GM21447 (cell line): ENCODE results near the gene MZF1.
"Not testable (repeated sequence)": the region's sequence is repeated elsewhere in the genome, so short reads cannot be mapped to it uniquely, and the experiment has no call there.

ENCODE experiments used
- ATAC-seq: cut with Tn5 transposase; IDR thresholded peaks from one replicate; pipeline ENCODE4 v1.9.1; 2021; ENCODE audit not compliant: unreplicated experiment

The MZF1 gene

GRCh38 chr19:58543826-58544590 lies 29.1 kb downstream of the MZF1 start, which contains the start of gene TRIM28:
Gene TRIM28, plus strand, starts transcription at chr19:58544064. Its CDS starts 694 bp downstream, at chr19:58544758.
- peak; percentile 79 for ATAC-seq

GRCh38 chr19:58542641-58543372 lies 30.3 kb downstream of the MZF1 start:
- not testable (repeated sequence) for ATAC-seq

GRCh38 chr19:58539169-58539559 lies 34.0 kb downstream of the MZF1 start:
- not testable (repeated sequence) for ATAC-seq

DNA sequence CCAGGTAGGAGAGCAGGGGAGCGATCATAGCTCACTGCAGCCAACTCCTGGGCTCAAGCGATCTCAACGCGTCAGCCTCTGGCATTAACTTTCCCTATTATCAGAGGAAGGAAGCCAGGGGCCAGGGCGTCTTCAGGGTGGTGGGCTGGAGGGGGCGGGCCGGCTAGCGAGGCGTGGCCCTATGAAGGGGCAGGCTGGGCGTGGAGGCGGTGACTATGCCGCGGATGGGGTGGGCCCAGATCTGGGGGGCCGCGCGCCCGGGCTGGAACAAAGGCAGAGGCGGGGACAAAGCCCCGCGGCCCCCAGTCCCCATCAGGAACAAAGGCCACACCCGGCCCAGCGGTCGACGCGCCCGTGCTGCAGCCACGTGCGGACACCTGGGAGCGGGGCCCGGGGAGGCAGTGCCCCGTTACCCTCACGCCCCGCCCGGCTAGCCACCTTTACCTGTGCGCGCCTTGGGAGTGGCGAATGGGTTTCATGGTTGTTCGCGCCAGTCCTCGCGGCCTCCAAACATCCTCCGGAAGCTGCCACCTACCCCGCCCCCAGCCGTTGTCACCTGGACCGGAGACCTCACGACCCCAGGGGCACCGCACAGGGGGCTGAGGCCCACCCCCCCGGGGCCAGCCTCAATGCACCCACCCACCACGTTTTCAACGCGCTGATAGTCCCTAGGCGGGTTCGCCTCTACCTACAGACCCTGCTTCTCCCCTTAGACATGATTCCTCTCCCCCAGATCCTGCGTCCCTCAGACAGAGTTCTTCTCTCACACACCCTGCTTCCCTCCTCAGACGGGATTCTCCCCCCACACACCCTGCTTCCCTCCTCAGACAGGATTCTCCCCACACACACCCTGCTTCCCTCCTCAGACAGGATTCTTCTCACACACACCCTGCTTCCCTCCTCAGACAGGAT lies 34.6 kb downstream of the MZF1 start:
- no peak for ATAC-seq

DNA sequence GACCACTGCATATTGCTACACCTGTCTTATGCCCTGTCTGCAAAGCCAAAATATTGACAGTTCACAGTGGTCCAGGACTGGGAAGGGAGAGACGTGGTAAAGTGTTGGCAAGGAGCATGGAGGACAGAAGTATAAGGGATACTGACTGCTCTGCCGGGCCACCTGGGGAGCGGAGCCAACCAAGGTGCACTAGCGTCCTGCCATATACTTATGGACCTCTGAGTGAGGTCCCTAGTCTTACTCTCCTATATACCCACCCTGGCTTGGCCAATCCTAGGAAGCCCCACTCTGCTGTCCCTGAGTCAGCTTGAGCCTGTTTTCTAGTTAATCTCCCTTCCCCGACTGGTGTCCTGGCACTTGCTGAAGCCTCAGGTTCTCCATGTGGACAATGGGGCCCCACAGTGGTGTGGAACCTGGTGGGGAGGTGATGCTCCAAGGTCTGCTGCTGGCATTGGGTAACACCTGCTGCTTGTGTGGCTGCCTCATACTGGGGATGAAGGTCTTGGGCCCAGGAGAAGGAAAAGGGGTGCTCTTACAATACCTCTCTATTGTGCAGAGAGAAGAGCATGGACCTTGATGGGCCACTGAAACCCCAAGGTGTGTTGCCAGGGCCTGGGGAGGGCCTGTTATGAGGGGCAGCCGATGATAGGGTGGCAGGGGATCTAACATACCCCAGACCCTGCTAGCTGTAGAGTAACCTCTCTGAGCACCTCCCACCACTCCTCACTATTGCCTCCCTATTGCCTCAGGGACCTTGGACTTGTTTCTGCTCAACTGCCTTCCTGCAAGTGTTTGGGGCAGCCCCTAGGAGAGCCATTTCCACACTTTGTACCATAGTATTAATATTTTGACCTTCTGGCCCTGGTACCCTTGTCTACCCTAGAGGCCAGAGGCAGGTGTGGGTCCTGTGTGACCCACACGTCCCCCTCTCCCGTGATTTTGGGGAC lies 36.0 kb downstream of the MZF1 start:
- no peak for ATAC-seq

DNA sequence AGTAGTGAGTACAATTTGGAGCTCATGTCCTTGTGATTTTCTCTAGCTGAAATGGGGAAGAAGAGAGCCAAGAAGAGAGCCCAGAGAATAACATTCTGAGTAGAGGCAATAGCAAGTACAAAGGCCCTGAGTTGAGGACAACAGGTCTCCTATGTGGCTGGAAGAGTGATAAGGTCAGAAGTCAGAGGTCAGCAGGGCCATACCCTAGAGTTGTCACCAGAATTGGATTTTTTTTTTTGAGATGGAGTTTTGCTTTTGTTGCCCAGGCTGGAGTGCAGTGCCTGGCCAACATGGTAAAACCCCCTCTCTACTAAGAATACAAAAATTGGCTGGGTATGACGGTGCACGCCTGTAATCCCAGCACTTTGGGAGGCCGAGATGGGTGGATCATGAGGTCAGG lies 37.3 kb downstream of the MZF1 start:
- ATAC-seq = no peak

GRCh38 chr19:58531034-58531840 lies 41.9 kb downstream of the MZF1 start:
- no peak for ATAC-seq

DNA sequence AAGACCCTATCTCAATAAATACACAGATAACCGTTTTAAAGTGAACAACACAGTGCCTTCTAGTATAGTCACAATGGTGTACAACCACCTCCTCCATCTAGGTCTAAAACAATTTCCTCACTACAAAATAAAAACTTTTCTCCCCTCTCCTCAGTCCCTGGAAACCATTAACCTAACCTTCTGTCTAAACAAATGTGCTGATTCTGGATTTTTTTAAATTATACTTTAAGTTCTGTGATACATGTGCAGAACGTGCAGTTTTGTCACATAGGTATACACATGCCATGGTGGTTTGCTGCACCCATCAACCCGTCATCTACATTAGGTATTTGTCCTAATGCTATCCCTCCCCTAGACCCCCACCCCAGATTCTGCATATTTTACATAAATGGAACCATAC lies 43.7 kb downstream of the MZF1 start:
- ATAC-seq = no peak

DNA sequence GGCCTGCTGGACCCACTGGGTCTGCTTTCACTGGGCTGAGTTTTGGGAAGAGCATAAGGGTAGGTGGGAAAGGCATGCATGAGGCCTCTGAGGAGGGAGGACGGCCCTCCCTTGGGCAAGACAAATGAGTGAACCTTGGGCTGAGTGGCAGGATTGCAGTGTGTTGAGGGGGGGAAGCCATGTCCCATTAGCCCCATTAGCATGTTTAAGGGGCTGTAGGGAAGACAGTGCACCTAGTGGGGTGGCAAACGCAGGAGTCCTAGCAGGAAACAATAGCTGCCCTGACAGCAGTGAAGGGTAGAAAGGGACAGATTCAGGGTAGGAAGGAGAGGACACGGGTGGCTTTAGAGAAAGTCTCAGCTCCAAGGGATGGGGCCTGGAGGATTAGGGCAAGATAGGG lies 50.4 kb downstream of the MZF1 start:
- ATAC-seq = no peak

DNA sequence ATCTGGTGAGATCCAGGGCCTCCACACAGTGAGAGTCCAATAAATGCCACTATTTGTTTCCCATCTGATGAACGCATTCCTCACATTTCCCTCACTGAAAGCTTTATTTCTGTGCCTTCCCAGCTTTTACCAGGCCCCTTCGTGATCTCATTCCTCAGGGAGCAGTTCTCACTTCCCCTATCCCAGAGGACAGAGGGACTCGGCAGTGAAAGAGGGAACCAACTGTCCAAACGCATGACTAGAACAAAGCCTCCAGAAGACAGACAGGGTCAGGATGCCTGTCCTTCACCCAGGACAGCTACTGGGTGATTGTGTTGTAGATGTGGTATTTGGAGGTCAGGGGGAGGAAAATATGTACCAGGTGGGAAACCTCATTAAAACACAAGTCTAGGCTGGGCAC lies 51.5 kb downstream of the MZF1 start:
- no peak for ATAC-seq

DNA sequence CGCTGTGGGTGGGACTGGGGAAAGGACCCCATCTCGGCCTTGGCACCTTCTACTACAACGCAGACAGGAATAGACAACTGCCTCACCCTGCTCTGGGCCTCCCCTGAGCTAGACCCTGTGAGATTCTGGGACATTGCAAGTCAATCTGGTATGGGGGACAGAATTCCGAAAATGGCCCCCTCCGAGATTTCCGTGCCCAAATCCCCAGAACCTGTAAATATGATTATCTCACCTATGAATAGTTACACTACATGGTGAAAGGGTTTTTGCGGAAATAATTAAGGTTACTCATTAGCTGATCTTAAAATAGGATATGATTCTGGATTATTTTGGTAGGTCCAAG lies 52.9 kb downstream of the MZF1 start:
- ATAC-seq = no peak

GRCh38 chr19:58519355-58520256 lies 53.5 kb downstream of the MZF1 start, which contains the start of gene ZBTB45:
Gene ZBTB45, minus strand, starts transcription at chr19:58519810. Its CDS starts 2,137 bp downstream, at chr19:58517673.
- peak; percentile 75 for ATAC-seq

DNA sequence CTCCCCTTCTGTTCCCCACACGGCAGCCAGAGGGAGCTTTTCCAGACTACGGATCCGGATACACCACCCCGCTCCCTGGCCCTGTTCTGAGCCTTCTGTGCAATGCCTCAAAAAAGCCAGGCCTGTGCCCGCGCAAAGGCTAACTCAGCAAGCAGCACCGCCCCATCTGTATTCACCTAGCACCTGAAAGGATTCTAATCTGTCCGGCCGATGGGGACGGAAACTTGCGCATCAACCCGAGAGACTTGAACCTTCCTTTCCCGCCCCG lies 54.1 kb downstream of the MZF1 start:
- peak; percentile 13 for ATAC-seq

DNA sequence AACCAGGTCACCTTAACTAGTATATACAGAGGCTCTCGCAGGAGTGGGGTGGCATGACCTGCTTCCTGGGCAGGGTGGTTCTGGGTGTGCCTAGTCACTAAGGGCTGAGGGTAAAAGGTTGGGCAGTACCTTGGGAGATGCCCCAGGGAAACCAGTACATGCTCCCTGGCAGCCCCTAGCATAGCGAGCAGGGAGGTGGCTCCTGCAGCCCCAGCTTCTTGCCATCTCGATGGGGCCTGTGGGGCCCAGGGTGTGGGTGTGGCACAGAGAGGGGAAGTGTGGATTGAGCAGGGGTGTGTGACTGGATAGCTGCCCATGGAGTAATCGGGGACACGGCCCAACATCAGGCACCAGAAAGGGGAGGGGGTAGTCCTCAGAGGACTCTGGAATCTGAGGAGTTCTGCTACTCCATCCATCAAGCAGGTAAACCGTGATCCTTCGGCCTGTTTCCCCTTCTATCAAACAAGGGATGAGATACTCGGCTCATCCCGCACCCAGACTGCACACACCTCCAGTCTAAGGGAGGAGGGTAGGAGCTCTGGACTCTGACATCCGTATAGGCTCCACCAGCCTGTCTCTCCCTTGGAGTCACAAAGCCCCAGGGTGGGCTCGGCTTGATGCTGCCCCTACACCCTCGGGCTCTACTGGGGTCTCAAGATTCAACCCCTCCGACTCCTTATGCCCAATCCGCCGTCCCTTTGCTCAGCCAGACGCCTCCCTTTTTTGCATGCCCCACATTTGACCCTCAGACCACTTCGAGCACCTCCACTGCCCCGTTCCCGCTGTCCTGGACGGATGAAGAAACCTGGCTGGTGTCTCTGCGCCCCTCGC lies 54.7 kb downstream of the MZF1 start:
- no peak for ATAC-seq

DNA sequence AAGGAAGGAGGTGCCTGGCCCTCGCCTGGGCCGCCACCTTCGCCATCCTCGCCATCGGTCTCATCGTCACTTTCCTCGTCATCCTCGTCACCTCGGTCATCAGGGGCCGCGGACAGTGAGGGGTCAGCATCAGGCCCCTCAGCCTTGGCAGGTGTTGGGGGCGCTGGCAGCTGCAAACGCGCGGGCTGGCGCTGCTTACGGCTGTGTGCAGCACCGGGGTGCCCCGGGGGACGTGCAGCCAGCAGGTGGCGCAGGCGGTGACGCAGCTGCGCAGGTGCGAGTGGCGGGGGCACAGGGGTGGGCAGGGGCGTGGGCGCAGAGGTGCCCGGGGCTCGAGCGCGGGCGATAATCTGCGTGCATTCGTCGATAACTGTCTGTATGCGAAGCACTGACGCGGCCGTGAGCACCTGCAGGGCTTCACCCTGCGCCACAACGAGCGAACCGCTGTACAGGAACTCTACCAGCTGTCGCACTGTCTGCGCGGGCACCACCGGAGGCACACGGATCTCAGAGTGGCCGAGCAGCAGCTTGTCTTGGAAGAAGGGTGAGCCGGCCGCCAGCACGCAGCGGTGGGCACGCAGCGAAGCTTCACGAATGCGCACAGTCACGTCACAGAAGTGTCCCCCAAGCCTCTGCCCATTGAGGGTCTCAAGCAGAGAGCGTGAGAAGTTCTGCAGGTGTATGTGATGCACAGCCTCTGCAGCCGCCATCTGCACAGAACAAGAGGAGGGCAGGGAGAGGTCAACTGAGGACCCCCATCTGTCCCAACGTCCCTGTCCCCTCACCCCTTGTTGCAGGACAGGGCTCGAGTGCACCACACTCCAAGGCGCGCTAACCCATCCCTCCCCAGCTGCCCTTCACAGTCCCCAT lies 55.9 kb downstream of the MZF1 start:
- no peak for ATAC-seq

GRCh38 chr19:58516246-58516836 lies 56.8 kb downstream of the MZF1 start:
- ATAC-seq = no peak
